CD4-positive, alpha-beta T cell treated with Interleukin-21 for 1 hour (primary cell): ENCODE results near the gene HDAC7.
"Not testable (repeated sequence)": the region's sequence is repeated elsewhere in the genome, so short reads cannot be mapped to it uniquely, and the experiment has no call there.

ENCODE experiments used
- DNase-seq: peaks from one replicate; pipeline ENCODE4 v3.0.0-alpha.2; 2020

Gene HDAC7

DNA sequence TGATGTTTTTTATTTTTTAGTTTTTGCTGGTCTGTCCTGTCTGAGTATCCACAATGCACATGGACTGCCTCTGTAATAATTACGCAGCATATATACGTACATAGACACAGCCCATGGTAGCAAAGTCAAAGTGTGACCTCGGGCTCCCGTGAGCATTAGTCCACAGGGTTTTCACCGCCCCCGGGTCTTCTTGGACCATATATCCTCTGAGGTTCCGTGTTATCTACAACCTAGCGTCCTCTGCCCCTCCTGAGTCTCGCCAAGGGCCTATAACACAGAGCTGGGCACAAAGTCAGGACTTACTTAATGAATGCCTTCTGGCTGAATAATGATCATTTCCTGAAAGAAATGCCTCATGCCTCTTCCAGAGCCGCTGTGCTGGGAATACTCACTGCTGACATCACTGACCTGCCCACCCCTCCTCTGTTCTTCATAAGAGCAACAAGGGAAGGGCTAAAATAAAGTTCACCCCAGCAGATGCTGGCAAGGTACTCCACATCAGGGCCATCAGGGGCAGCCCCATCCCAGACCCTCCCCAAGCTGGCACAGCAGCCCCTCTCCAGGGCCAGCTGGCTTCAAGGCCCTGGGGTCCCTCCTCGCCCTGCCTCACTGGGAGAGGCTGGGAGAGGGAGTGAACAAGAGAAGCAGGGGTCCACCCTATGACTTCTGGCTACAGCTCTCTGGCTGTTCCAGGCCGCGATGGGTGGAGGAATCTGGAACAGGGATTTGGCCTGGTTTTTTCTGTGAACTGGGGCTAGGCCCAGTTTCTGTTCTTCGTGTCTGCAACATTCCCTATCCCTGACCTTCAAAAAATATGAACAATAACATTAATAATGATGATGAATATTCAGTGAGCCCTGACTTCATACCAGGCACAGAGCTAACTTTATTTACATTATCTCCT lies 7.9 kb downstream of the HDAC7 start:
- DNase-seq, result no peak

DNA sequence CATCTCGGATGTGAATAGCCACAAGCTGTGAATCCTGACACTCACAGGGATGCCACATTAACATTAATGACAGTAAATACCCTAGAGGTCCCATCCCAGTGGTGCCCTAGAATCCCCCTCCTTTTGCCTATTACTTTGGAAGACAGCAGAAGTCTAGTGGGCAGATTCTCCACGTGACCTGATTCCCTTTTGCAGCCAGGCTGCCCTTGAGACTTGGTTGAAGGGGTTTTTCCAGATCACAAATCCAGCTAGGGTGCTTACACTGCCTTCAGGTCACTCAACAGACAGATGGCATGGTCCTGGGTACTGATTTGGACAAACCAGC lies 8.7 kb downstream of the HDAC7 start:
- no peak for DNase-seq

DNA sequence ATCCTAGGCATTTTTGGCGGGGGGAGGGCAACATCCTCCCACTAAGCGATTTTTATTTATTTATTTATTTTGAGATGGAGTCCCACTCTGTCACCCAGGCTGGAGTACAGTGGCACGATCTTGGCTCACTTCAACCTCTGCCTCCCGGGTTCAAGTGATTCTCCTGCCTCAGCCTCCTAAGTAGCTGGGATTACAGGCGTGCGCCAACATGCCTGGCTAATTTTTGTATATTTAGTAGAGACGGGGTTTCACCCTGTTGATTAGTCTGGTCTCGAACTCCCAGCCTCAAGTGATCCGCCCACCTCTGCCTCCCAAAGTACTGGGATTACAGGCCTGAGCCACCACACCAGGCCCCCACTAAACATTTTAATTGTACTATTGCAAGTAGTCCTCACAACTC lies 10.2 kb downstream of the HDAC7 start:
- not testable (repeated sequence) for DNase-seq

DNA sequence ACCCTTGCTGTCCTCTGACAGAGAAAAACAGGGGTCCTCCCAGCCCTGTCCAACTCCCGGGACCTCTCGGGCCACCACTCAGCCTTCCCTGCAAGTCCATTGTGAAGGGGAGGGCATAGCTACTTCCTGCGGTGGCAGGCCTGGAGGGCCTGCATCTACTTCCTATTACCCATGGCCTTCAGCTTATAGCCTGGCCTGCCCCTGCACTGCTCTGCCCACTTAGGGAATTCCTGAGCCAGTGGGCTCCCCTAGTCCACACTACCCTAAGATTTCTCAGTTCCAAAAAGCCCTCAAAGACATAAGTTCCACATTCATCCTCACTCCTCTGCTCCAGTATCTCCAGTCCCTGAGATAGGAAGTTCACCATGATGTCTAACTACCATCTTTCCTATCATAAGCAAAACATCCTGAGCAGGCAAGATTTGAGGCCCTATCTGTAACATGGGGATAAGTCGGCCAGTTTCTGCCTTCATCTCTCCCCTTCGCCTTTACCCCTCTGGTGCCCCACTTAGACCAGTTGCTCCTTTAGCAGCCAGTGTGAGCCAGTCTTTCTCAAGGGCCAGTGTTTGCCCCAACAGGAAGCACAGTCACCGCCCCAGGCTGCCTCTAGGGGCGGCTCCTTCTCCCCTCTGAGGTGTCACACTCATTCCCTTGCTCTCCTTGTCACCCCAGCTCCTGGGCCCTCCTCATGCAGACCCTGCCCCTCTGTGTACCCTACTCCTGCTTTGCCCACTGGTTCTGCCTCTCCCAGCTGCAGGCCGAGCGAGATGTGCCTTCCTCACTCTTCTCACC lies 10.9 kb downstream of the HDAC7 start:
- peak; percentile 67 for DNase-seq

DNA sequence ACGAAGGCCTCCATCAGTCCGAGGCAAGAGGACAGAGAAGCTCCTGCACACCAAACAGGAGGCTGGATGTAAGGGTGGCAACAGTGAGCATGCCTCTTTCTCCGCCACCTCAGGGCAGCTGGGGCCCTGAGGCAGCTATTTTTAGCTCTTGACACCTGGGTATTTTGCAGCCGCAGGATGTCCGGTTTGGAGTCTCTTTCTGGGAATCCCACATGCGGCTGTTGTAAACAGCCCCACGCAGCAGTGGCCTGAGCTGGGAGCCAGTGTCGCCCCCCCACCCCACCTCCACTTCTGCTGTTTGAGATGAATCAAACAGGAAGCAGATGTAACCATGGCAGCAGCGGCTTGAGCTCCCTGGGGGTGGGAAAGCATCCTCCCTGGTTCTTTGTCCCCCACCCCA lies 11.7 kb downstream of the HDAC7 start:
- peak; percentile 93 for DNase-seq

DNA sequence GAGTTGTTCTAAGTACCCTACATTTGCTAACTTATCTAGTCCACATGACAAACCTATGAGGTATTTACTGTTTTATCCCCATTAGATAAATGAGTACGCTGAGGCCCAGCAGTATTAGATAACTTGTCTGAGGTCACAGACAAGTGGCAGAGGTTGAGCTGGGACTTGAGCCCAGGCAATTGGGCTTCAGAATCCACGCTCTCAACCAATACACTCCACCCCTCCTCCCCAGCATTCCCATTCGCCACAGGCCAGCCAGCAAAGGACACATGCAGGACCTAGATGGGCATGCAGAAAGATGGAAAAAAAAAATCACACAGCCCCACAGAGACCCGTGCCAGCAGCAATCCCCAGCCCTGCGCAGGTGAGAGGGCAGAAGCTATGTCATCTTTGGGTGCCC lies 12.4 kb downstream of the HDAC7 start:
- no peak for DNase-seq

DNA sequence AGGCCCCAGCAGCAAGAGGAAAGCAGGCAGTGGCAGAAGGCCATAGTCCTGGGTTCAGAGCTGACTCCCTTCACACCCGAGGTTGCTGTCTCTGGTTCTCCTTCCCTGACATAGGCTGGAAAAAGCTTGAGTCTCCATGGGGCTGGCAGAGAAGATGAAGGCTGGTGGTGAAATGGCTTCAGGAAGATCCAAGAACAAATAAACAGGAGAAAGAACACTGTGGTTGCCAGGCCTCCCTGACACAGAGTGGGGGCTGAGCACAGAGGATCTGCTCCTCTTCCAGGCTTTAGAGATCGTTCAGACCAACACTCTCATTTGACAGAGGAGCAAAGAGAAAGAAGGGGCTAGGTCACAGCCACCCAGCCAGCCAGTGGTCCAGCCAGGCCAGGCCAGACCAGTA lies 14.3 kb downstream of the HDAC7 start:
- no peak for DNase-seq

DNA sequence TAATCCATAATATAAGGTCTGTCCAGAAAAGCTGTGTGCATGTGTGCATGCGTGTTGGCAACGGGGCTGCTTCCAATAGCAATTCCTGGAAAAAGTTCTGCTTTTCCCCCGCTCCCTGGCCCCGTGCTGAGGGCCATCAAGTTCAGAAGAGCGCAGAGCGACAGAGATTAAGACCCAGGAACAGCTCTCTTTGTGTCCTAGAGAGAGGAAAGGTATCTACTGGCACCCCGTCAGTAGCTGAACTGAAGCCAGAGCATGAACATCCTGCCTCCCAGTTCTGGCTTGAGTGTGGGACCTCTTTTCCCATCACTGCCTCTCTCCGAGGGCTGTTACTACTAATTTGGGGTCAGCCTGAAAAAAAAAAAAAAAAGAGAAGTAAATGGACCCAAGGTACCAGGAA lies 15.5 kb downstream of the HDAC7 start:
- no peak for DNase-seq

DNA sequence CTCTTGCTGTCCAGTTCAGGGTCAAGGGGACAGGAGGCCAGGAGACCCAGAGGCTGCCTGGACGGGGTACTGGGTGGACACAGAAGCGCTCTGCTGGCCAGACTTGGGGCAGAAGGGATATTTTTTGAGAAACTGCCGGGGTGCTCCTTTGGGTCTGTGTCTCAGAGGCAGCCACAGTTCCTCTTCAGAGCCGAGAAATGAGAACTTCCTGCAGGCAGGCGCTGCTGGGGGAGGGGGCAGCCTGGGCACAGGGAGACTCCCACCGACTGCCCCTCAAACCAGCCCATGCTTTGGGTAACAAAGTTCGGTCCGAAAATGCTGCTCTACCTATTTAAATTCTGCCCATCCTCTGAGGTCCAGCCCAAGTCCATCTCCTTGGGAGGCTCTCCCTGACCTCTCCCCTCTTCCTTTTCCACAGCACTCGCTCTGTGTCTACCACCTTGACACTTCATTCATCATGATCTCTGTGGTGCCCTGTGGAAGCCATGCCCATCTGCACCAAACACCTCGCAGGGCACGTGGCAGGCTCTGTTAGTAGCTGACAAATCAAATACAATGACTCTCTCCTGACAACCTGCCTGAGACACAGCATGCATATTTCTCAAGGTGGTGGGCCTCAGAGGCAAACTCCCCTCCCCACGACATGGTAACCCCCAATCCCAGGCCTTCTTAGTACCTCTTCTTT lies 16.4 kb downstream of the HDAC7 start:
- DNase-seq, result no peak

DNA sequence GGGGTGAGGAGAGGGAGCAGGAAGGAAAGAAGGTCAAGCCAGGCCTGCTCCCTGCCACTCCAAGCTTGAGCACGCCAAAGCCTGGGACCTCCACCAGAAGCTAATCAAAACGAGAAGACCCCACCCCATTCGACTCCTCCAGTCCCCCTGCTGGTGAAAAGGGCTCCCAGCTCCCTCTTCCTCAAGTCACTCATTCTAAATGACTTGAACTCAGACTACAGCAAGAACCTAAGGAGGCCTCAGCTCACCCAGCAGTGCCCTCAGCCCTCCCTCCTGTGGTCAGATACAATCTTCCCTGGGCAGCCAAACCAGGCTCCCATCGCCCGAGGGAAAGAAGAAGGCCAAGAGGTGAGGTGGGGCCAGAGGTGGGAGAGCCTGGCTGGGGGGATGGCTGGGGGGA lies 17.4 kb downstream of the HDAC7 start:
- no peak for DNase-seq

DNA sequence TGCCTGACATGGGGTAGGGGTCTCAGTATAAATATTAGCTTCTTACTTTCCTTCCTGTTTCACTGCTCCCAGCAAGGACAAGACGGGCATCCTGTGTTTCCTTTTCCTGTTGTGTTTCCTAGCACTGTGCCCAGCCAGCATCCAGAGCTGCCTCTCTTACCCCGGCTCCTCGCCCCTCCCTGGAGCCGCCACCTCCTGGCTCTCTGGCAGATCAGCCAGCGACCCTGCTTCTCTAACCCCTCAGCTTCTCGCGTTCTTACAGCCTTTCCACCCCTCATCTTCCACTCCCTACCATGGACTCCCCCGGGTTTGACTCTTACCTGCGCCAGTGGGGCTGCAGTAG lies 17.8 kb downstream of the HDAC7 start:
- DNase-seq, result no peak

DNA sequence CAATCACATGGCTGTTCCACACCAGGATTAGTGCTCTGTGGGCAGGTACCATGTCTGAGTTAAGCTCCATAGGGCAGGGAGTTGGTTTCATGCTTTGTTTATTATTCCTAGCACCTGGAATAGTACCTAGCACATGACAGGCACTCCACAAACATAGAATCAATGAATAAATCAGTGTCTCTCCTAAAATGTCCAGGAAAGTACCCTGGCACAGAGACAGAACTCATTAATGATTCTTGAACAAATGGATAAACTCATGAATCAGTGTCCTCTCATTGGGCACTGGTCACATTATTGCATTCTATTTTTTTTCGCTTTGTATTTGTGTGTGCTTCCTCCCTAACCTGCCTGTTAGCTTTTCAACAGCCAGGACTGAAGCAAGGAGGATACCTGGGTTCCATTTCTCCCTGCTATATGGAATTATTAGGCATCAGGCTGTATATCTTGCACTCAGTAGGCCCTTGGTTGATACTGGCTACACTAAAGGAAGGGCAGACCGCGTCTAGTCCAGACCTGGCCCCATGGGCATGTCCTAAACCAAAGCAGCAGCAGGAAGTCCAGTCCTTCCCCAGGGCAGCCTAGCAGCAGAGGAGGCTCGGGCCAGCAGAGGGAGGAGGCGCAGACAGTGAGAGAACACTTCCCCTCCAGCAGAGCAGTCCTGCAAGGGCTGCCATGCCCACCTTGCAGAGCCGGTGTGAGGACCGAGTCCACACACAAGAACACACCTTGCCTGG lies 18.4 kb downstream of the HDAC7 start:
- DNase-seq, result no peak

DNA sequence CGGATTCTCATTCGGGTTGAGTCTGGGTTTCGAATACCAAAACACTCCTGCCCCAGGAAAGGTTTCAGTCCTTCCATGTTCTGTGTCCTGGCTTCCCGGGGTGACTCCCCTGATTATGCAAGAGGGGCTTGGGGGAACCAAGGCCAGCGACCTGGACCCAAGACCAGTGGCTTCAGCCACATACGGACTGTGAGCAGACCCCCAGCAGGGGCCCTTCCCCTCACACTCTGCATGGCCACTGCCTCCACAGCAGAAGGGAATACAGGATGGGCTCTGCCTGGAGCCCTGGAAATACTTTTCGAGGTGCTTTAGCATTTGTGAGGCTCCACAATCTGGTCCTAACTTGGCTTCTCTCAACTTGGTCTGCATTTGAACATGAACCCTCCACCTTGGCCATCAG lies 19.1 kb downstream of the HDAC7 start:
- no peak for DNase-seq

DNA sequence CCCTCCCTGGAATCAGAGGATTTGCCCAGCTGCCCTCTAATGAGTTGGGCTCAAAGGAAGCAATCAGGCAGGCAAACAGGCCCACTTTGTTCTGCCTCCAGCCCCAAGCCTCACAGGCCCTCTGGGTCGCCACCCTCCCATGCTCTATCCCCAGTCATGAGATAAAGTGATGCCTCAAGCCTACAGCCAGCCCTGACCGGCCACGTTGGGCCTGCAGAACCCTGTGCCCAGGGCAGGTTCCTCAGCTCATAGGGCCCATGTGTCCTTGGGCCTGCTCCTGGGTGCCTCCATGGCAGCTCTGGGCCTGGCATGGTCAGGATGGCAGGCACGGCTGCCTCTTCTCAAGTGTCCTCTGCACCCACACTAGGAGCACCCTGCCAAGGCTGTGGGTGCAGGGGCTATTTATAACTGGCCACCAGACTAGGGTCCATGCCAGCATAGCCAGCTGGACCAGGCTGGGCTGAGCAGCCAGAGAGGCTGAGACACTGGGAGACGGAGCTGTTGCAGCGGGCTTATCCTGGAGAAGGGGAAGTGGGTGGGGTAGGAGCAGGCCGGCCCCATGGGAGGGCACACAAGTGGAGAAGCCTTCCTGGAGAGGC lies 20.2 kb downstream of the HDAC7 start:
- DNase-seq, result no peak

DNA sequence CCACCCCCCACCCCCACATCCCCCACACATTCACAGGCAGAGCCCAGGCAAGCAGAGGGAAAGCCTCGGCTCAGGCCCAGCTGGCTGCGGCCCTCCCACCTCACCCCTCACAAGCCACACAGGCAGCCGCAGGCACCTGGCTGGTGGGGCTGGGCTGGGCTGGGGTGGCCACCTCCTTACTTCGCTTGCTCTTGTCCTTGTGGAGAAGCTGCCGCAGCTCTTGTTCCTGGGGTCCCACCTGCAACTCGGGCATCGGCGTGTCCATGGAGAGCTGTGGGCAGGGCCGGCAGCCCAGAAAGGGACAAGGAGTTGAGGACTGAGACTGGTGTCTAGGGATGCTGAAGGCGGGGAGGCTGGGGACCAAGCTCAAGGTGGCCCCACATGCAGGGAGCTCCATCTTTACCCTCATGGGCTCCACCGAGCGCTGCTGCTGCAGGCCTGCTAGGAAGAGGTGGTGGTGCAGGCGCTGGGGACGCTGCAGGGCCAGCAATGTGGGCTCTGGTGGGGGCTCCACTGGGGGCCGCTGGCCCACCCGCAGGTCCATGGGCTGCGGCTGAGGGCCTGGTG lies 21.2 kb downstream of the HDAC7 start:
- no peak for DNase-seq

DNA sequence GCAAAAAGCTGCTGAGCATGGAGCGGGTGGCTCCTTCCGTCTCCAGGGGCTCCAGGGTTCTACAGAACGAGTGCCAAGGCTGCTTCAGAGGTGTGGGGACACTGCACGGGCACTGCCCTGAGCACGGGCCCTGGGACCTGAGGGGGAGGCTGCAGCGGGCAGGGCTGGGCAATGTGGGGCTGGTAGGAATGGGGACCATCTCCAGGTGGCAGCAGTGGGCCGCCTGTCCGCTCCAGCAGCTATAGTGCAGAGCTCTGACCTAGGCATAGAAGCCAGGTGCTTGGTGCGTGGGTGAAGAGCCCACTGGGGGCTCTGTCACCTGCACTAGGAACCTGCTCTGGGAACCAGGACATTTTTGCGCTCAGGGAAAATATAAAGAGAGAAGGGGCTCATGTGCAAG lies 22.3 kb downstream of the HDAC7 start:
- peak; percentile 52 for DNase-seq

DNA sequence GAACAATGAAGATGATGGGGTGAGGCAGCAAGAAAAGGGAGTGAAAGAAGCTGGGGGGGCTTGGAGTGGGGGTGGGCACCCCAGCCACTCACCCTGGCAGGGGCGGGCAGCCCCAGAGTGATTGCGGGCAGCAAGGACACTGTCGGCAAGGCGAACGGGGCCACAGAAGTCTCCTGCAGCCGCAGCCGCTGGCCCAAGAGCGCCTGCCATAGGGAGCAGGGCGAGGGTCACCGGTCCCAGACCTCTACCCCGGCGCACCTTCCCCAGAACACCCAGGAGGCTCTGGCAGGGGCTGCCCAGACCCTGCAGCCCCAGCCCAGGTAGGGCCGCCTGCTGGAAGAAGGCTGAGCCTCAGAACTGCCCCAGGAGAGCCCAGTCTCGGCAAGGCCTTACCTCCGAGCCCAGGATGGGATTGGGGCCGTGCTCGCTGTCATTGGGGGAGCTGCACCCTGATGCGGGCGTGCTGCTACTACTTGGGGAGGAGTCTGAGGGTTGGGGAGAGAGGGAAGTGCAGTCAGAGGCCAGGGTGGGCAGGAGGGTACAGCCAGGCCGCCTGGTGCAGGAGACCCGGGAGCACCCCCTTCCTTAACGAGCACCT lies 23.8 kb downstream of the HDAC7 start:
- DNase-seq, result no peak

DNA sequence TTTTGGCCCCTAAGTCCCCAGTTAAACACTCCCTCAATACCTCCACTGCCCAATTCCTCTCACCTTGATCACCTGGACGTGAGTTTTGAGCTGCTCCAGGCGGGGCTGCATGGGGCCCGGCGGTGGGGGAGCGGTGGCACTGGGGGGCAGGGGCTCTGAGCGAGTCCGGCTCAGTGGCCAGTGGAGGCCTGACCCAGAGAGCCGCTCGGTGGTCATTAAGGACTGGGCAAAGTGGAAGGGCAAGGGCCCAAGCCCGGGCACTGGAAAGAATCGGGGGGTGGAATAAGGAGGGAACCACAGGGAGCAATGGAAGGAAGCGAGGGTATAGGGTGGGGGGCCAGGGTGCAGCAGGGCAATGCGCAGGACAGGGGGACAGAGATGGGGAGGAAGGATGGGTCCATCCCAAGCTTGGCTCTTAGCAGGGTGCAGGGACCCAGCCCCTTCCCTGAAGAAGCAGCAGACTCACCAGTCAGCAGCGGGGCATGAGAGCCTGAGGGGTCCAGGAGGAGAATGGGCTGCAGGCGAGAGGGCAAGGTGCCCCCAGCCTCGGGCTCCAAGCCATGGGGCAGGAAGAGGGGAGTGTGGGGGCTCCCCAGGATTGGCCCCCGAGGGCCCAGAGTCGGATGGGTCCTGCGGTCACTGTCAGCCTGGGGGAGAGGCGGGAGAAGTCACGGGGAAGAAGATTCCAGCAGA lies 24.4 kb downstream of the HDAC7 start:
- DNase-seq, result no peak

DNA sequence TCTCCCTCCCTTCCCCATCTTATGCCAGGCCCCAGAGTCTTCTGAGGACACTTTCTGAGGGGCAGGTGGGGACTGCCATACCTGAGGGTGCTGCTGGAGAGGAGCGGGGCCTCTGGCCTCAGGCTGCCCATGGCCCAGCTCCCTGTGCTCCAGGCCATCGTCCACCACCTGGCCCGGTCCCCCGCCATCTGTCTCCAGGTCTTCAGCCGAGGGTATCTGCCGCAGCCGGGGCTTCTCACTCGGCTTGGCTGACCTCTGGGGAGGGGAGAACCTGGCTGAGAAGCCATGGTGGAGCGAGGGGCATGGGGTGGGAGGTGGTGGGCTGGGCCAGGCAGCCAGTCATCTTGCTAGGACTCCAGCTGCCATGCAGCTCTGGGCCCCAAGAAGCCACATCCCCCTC lies 25.0 kb downstream of the HDAC7 start:
- no peak for DNase-seq

DNA sequence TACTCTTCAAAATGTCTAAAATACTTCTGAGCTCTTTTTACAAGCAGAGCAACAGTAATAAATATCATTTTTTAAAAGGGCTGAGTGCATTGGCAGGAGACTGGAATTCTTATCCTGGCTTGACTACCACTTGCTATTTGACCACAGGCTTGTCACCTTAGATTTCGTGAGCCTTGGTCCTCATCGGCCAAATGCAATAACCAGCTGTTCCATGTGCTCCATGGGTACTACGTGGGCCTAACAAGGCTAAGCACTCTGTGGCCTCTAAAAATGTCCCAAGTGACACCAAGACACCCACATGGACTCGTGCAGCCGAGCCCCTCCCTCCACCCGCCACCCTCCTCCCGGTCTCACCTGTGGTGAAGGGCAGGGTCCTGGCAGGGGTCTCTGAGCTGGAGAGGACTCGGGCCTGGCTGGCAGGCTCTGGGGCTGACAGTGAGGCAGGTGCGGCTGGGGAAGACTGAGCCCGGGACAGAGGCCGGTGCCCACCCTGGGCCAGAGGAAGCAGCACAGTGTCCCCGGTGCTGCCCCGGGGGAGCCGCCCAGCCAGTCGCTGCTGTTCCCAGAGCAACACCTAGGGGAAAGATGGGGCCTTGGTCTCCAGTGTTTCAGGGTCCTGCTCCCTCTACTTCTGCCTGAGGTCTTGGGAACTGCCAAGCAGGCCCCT lies 26.6 kb downstream of the HDAC7 start:
- no peak for DNase-seq

DNA sequence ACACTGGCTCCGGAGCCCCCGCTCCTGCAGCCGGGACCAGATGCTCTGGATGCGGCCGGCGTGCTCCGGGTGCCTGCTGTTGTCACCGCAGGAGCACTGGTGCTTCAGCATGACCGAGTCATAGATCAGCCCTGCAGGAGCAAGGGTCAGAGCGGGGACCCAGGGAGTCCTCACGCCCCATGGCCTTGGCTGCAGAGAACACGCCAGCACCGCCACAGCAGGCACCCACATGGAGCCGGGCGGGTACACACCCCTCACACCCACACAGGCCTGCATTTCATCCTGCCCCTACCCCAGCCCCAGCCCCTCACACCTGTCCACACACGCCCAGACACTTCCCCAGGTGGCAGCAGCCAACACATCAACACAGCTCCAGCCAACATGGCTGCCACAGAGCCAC lies 27.8 kb downstream of the HDAC7 start:
- no peak for DNase-seq
